ENCODE results near the gene PLXNA2.

PLXNA2 gene

DNA sequence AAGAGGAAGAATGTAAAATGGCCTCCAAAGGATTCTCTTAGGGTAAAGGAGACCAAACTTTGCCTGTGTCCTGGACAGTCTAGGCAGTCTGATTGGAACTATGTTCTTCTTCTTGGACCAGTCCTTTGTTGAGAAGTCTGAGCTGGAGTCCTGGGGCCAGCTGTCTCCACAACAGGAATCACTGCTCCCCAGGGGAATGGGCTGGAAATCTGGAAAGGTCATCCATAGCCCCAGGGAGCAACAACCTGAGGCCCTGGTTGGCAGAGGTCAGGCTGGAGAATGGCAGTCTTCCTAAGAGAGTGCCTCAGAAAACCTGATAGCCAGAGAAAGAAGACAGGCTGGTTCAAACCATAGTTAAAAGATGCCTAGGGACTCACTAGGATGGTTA, 68.7 kb downstream of the PLXNA2 start:
- no peak for DNase-seq

DNA sequence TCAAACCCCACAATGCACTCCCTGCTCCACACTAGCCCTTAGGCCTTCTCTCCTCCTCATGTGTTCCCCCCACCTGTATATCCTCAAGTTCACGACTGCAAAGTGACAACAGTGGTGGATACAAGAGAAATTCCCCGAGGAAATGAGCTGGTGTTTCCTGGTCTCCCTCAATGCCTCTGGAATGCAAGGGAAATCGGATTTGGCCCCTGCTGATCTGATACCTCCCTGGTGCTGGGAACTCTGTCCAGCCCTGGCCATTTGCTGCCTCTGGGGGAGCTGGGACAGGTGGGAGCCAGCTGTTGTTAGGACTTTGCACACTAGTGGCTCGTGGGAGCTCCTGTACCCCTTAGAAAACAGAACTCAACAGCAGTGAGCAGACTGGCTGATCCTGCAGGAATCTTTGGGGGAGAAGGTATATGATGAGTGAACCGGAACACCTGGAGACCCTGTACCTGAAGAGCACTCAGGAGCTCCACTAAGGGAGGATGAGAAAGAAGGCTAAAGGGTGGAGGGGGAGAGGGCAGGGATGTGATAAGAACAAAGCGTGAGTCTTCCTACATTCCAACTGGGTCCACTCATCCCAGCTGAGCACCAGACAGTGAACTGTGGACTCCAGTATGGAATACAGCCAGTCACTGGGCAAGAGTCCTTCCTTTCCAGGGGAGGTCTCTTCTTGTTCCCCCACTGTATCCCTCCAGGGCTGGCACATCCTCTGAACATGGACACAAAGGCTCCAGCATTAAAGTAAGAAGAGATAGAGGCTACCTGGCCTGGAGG, 69.3 kb downstream of the PLXNA2 start:
- no peak for DNase-seq

DNA sequence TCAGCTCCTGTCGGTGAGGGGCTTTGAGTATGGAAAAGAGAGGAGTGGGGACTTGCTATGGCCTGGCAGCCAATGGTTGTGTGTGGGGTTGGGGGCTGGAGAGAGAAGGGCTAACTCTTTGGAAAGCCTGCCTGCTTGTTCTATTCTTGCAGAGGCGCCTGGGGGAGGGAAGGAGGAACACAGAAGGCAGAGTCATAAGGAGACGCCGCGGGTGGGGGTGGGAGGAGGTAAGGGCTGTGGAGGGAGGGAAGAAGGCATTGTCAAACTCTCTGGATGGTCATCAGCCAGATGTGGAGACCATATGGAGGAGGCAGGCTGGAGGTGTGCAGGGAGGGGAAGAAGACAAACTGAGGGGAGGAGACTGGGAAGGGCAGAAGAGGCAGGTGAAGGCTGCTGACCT, 70.0 kb downstream of the PLXNA2 start:
- DNase-seq: no peak

DNA sequence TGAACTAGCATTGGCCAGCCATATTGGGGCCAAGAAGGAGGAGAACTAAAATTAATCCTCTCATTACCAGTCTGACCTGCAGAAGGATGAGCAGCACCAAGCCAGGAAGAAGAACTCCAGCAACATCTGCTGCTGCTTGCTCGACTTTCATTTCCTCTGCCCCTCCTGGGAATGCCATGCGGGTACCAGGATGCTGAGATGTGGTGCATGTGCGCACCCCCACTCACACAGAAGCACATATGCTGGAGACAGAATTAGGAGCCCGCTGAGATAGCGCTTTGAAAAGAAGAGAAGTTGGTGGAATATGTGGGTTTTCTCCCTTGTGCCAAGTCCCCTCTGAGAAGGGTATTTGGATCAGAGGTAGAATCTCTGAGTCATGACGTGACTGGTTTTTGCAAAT, 70.4 kb downstream of the PLXNA2 start:
- no peak for DNase-seq

DNA sequence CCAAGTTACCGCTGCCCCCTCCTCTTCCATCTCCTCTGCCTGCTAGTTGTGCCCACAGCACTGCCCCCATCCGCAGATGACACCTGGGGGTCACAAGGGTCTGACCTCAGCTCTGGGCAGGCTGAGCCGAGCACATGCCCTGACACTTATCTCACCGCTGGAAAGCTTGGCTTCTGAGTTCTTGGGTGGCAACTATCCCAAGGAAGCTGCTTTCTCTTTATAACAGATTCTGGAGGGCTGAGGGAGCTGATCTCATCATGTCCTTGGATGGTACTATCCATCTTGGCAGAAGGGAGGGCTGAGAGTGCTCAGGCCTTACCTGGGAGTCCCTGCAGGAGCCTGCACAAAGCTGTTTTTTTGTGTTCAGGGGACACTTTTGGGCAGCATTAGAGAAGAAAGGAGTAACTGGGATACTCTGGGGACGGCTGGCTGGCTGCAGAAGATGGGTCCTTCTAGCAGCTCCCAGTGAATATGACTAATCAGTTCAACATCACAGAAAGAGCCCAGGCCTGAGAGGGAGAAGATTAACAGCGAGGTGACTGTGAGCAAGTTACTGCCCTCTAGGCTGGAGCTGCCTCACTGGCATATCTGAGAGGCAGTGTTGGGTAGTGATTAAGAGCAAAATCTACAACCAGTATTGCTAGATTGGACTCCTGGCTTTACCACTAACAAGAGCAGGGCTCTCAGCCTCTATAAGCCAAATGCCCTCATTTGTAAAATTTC, 71.6 kb downstream of the PLXNA2 start:
- DNase-seq: no peak

DNA sequence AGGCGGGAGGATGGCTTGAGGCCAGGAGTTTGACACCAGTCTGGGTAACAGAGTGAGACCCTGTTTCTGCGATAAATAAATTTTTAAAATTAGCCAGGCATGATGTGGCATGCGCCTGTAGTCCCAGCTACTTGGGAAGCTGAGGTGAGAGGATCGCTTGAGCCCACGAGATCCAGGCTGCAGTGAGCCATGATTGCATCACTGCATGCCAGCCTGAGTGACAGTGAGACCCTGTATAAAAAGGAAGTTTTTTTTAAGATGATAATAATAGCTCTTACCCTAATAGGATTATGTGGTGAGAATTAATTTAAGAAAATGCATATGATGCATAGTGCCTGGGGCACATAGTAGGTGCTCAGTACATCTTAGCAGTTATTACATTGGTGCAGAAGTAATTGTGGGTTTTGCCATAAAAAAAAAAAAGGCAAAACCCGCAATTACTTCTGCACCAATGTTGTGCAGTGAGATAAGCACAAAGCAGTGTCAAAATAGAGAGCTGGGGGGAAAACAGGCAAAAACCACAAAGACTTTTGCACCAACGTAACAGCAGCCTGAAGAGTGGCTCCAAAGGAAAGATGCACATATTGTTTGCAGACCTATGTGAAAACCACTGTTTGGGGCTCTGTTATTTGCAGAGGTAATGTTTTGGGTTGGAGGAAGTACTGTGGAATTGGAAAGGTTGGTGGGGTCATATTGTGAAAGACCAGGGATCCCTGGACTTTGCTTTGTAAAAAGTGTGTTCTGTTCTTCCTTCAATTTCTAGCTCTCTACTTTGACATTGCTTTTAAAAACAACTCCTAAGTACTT, 72.4 kb downstream of the PLXNA2 start:
- no peak for DNase-seq

DNA sequence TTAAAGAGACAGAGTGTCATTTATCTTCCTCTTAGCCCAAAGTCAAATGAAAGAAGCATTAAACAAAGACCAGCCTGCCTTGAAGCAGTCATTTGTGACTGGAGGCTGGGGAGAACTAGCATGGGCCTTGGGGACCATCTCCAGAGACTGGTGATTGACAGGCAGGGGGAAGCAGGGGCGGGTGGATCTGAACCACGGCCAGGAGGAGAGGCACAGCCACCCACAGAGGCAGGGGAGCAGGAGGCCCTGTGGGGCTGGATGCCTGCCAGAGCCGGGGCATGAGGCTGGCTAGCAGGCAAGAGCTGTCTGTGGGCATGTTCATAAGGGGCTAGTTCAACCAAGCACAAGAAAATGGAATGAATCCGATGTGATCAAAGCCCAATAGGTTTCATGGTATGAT, 73.9 kb downstream of the PLXNA2 start:
- DNase-seq: peak; percentile 79

DNA sequence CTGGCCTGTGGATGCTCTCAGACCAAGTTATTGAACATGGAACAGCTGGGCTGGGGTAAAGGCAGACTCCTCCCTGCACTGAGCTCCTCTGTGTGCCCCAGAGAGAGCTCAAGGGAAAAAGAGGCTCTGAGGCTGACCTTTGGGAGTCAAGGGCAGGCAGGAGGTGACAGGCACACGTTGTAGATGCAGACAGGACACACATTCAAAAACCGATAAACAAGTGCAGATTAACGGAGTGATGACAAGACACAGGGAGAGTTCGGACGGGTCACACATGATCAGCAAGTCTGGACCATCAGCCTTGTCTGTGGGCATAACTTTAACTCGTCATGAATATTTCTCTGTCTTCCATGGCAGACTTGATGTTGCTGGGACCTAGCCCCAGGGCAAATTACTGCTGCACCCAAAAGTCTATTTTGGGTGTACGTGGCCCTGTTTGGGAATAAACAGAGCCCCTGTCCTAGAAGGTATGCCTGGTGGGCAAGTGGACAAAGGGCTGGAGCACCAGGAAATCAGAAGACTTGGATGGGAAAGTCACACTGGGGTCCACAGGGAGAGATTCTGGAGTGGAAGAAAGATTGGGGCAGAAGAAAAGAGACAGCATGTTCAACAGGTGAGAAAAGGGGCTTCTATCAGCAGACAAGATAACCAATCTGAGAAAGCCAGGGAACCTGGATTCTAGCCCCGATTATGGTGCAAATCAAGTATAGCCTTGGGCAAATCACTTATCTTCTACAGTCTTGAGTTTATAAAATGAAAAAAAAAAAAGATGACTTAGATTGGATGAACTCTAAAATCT, 74.9 kb downstream of the PLXNA2 start:
- no peak for DNase-seq

DNA sequence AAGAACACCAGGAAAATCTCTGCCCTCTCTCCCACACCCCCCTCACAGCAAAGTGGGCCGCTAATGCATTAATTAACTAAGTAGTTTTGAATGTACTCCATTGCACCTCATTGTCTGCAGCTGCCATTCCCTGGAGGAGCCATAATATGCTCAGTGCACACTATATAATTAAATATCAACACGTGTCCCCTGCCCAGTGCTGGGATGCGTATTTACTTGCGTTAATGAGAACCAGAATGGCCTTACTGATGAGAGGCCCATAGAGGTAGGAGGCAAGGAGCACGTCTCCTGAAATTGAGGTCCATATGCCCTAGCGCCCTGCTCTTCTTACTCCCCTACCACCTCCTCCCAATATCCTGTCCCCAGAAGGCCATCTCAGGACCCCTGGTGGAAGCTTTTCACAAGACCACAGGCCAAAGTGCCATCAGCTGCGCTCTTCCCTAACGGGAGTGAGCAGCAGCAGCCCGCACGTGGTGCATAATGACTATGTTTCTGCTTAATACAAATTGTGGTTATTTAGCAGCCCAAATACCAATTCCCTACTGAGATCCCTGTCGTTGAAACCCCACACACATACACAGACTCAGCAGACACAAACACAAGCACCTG, 76.8 kb downstream of the PLXNA2 start:
- peak; percentile 90 for DNase-seq

DNA sequence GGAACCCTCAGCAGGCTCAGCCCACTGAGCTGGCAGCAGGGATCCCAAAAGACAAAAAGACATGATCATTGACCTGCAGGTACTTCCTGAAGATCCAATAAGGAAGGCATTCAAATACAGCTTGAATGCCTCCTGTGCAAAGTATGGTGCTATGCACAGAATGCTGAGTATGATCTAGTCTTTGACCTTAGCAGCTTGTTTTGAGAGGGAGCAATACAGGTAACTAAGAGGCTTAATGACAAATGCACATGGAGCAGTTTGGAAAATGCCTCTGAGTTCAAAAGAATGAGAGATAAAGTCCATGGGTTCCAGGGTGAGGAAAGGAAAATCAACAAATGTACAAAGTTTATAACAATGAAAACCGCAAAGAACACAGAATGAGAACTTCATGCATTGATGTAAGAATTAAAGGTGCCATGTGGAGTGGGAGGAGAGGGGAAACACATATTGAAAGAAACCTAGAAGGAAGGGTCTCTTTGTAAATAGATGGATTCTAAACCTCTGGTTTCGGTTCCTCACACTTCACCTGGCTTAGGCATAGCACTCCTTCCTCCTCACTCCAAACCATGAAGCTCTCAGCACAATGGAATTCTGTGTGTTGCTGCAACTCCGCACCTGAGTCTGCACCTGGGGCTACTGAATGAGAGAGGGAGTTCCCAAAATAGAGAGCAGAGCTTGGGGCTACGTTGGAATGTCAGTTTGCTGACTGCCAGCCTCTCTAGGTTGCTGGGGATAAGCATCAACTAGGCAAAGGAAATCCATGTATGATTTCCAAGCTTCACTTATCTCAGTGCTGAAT, 77.6 kb downstream of the PLXNA2 start:
- DNase-seq: no peak

DNA sequence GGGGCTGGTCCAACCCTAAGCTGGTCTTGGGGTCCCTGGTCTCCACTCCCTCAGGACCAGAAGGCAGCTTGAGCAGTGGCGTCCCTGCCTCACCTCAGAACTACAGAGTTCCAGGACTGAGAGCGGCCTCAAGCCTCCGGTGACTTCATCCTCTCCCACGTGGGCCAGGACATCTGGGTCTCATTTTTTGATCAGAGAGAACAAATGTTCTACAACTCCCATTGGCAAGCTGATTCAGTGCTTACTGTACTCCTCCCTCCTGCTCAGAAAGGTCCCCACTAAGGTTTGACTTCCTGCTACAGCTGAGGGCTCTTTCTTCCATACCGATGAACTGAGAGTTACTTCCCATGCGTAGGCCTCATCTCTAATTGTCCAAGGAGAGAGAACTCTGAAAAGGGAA, 78.5 kb downstream of the PLXNA2 start:
- no peak for DNase-seq

DNA sequence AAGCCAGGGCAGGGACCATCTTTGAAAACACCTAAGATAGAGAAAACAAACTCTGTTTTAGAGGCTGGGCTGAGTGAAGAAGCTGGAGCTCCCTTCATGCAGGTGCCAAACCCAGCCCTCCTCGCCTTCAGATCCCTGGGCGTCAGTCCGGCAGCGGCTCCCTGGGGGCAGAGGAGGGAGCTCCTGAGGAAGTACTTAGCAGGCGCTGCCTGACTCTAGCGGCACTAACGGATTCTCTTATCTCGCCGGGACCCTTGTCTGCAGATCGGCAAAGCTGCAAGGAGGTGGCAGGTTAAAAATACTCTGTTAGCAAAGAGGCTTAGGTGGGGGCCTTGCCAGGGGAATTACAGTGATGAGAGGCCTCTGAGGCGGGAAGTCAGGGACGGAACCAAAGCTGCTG, 79.6 kb downstream of the PLXNA2 start:
- no peak for DNase-seq

DNA sequence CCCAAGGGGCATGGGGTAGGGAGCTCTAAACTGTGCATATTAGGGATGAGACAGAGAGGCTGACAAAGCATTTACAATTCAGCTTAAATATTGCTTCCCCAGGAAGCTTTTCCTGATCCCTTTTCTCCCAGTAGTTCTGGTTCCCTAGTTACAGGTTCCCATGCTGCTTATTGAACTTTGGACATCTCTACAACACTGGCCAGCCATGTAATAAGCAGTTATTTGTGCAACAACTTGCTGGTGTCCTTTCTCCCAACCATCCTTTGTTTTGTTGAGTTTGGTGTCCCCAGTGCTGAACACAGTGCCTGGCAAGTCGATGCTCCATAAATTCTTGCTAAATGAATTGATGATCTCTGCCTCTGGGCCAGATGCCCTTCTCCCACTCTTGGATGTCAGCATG, 80.6 kb downstream of the PLXNA2 start:
- no peak for DNase-seq

DNA sequence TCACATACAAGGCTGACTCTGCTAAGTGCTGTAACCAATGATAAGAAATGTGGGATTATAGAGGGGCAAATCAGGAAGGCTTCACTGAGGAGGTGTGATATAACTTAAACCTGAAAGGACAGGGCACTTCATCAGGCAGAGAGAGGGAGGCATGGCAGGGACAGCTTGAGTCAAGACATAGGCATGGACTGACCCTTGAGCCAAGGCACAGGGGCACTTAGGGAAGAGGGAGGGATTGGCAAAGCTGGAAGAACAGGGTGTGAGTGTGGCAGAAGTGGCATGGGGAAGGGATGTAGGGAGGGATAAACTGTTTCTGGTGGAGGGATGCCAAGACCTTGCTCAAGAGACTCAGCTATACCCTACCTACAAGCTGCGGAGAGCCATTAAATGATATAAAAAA, 81.3 kb downstream of the PLXNA2 start:
- no peak for DNase-seq

DNA sequence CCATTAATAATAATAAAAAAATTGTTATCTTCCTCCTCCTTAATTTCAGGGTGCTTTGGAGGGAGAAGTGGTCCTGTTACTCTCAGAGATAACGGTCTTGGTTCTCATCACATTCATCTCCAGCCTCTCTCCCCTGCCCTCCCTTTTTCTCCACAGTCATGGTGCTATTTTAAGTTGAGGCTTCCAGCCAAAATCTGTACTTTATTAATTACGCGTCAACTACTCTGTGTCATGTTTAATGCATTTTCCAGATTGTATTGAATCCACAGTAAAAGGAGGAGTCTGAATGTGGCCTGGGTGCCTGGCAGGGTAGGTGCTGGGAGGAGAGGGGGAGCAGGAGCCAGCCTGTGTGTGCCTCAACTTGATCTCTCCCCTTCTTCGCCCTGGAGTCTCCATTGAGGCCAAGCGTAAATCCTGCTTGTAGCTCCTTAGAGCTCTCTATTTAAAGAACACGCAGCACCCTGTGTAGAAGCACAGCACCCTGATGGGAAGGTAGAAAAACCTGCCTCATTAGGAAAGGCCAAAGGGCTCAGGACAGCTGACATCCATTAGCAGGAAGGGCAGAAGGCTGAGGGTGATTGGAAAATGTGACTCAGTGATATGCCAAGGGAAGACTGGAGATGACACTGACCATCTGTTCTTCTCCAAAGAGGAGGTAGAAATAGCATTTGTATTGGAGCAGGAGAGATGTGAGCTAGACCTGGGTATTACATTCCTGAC, 82.4 kb downstream of the PLXNA2 start:
- no peak for DNase-seq

DNA sequence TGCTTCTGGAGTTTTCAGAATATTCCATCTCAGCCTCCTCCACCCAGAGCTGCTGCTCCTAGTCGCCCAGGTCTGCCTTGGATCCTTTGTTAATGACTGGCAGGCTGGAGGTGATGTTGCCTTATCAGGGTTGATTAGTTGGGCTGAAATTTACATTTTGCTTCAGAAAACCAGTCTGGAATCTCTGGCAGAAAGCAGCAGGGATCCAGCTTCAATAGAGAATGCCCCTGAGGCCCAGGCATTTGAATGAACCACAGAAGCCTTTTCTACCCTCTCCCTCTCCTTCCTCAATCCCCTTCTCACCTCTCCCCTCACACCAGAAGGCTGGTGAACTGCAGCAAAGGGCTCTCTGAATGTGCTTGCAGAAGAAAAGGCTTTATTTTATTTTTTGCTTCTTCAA, 83.2 kb downstream of the PLXNA2 start:
- DNase-seq: no peak

DNA sequence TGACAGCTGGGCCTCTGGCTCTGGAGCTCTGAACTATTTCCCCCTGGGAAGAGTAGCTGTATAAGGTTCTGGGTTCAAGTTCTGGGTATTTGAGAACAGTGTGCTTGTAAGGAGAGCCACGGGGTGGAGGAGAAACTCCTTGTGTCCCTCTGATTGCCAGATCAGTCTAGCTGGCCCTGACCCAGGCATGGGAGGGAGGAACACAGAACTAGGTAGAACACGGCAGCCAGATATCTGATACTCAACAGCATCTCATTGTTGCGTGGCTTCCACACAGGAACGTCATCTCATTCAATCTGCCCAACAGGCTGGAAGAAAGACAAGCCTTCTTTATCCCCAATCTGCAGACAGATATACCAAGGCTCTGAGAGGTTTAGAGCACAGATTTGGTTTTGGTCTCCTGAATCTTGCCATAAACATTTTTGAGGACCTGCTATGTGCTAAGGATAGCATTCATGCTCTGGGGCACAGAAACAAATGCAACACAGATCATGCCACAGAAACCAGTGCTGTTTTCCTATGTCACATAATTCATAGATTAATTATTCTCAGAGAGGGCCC, 83.8 kb downstream of the PLXNA2 start:
- DNase-seq: no peak

DNA sequence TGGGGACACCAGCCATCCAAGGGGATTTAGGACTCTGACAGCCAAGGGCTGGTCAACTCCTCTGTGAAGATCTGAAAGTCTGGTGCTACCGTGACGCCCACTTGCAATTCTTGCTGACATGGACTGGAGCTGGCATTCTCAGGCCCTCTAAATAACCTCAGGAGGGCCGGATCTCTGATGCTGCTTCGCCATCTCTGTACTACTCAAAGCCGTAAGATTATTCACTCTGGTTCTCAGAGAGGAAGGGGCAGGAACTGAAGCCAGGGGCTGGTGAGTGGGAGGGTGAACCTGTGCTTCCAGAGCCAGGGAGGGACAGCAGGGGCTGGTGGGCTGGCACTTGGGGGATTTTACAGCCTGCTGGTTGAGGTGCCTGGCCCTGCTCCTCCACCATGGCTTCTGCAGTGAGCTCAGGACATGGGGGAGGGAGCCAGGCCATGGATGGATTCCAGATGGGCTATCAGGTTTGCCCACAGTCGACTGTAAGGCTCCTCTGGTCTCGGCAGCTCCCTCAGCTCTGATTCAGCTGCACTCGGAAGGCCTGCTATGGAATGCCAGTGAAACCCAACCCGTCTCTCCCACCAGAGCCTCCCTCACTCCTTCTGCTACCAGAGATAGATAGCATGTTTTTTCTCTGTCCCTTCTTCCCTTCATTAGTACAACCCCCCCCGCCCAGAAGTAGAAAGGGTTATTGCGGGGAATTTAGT, 84.5 kb downstream of the PLXNA2 start:
- no peak for DNase-seq

DNA sequence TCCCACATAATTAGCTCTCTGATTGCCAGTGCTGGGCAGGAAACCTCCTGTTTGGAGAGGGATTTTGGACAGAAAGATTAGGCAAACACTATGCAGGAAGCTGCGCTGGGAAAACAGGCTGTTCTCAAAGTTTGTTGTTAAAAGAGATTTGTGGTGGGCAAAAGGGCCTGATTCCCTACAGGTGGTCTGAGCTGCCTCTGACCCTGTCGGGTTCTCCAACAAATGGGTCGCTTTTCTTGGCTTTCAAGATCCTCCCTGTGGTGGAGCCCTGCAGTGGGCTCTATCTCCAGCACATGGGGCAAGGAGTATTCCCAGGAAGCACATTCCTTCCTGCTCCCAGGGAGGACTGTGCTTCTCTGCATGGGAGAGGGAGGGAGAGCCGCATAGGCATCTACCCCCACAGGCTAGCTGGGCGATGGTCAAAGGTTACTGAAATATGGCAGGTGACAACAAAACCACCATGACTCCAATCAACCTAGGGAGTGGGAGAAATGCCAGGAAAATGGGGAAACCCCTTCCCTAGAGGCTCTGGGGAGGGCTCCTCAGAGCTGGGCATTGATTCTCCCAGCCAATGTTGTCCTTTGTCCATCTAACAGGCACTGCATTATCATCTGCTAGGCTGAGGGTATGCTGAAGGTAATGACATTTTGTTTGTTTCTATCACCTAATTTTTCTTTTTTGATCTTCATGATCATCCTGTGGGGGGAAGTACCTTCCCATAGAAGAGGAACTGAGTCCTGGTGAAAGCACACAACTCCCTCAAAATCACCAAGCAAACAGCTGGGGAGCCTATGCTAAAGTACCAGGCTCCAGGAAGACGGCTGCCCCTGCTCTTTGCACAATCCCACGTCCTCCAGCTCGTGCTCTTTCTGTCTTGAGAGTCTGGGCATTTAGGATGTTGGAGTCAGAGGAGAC, 85.3 kb downstream of the PLXNA2 start:
- DNase-seq: peak; percentile 13
